ENCODE measurements around the gene MRPL16. TPM values are rescaled to one million over a fixed set of nuclear protein-coding genes. Genes with fewer than 3 reads are reported as not detected.

MRPL16 gene
- total and polyA plus RNA-seq, 2 of the 4 experiments (the other 2 are of a cell fraction) = 43.9 to 71.3 TPM

DNA sequence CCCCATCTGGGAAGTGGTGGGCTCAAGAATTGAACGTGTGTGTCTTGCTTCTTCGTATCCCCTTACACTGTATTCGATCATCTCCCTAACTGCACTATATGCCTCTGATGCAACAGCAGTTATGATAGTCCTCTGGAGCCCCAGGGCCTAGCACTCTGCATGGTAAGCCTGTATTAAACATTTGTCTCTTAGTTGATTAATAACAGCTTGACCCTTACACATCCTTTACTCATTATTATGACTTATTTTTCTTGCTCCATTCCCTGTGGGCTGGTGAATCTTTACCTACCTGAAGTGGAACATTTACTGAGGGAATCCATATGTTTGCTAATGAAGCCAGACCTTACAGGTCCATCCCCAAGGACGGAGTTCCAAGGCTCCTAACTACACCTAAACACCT, 49.8 kb downstream of the MRPL16 start:
- CTCF ChIA-PET = no interaction called here
- H3K23ac ChIP-seq (ENCODE audit: low read depth, low read length) = no peak overlapping the region
- in situ Hi-C loops (cut with MboI; ENCODE audit: low sequenced_read_pairs) = no loop called here
- H2BK15ac ChIP-seq (ENCODE audit: low read depth, low read length) = no peak overlapping the region
- H4K8ac ChIP-seq (ENCODE audit: low read depth in 2 of 2, low read length in 2 of 2) = no peak overlapping the region
- no peak overlapping the region for H3K18ac ChIP-seq (ENCODE audit: low read depth, low read length)
- no peak overlapping the region for H3K4me2 ChIP-seq (ENCODE audit: low read depth, low read length)
- dilution Hi-C loops (cut with HindIII; ENCODE audit: low sequenced_read_pairs, unreplicated experiment) = no loop called here
- no peak overlapping the region for H3K56ac ChIP-seq (ENCODE audit: extremely low read depth, insufficient read depth, low read length)
- no peak overlapping the region for H3K9ac ChIP-seq (ENCODE audit: low read depth, low read length)
- no peaks in the 10 kb centered on the region for H3K9me3 ChIP-seq (ENCODE audit: control insufficient read depth, insufficient read depth, low read length)
- no peak overlapping the region for H2AK5ac ChIP-seq (ENCODE audit: low read depth, low read length)
- peaks cover 0 to 29% of the 10 kb centered on the region in 2 experiments; a peak in 3 of 4 replicates for H3K79me1 ChIP-seq (ENCODE audit: low read depth in 1 of 2, low read length in 2 of 2)
- no peak overlapping the region for H3K27ac ChIP-seq (ENCODE audit: insufficient read depth, low read length)
- H3K4me3 ChIP-seq (ENCODE audit: insufficient read depth, low read depth, low read length) = no peak overlapping the region
- POLR2A ChIA-PET (ENCODE audit: unreplicated experiment) = no interaction called here
- no TSS peak for BruUV-seq (replicated peaks)
- H4K91ac ChIP-seq (ENCODE audit: insufficient read depth, low read depth, low read length) = no peak overlapping the region
- H4K5ac ChIP-seq (ENCODE audit: low read depth, low read length) = no peak overlapping the region
- peaks cover 9% of the 10 kb centered on the region; the same call in 1 of the 2 replicates for H4K20me1 ChIP-seq (ENCODE audit: insufficient read depth, low read length)
- H2BK120ac ChIP-seq (ENCODE audit: low read depth, low read length) = no peak overlapping the region
- H3K4me1 ChIP-seq (ENCODE audit: control insufficient read depth, insufficient read depth, low read length) = peaks cover 5% of the 10 kb centered on the region
- no peaks in the 10 kb centered on the region for H3K27me3 ChIP-seq (ENCODE audit: control insufficient read depth, insufficient read depth, low read length)
- no peak overlapping the region for H3K14ac ChIP-seq (replicated peaks; ENCODE audit: low read depth, low read length)
- no peak overlapping the region for H2BK5ac ChIP-seq (ENCODE audit: low read depth, low read length, poor library complexity, severe bottlenecking)
- no CpG with 5 or more reads among the region's 4 CpGs for WGBS, 2 experiments (ENCODE audit: extremely low coverage in 2 of 2, insufficient read length in 1 of 2)
- H3K4ac ChIP-seq (ENCODE audit: low read depth, low read length) = no peak overlapping the region
- DNase-seq = no peak
- no peak overlapping the region for H2BK20ac ChIP-seq (ENCODE audit: low read depth, low read length)
- ATAC-seq (ENCODE audit: low read depth) = no peak
- TF ChIP-seq, protein P1, sequence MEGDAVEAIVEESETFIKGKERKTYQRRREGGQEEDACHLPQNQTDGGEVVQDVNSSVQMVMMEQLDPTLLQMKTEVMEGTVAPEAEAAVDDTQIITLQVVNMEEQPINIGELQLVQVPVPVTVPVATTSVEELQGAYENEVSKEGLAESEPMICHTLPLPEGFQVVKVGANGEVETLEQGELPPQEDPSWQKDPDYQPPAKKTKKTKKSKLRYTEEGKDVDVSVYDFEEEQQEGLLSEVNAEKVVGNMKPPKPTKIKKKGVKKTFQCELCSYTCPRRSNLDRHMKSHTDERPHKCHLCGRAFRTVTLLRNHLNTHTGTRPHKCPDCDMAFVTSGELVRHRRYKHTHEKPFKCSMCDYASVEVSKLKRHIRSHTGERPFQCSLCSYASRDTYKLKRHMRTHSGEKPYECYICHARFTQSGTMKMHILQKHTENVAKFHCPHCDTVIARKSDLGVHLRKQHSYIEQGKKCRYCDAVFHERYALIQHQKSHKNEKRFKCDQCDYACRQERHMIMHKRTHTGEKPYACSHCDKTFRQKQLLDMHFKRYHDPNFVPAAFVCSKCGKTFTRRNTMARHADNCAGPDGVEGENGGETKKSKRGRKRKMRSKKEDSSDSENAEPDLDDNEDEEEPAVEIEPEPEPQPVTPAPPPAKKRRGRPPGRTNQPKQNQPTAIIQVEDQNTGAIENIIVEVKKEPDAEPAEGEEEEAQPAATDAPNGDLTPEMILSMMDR (conservative IDR thresholded peaks at IDR 0.05; ENCODE audit: low read depth, low read length) = no peak
- TF ChIP-seq MAZ (IDR thresholded peaks at IDR 0.05; ENCODE audit: borderline replicate concordance, low read depth, low read length) (no peak), BHLHE40 (IDR thresholded peaks at IDR 0.05; ENCODE audit: low read depth, low read length) (no peak), SMC3 (IDR thresholded peaks at IDR 0.05; ENCODE audit: low read depth, low read length) (no peak), MXI1 (IDR thresholded peaks at IDR 0.05; ENCODE audit: borderline replicate concordance, low read depth, low read length) (no peak), RFX5 (IDR thresholded peaks at IDR 0.05; ENCODE audit: low read depth, low read length) (no peak), FOS (IDR thresholded peaks at IDR 0.05; ENCODE audit: low read depth, low read length) (no peak), CHD1 (IDR thresholded peaks at IDR 0.05; ENCODE audit: low read depth, low read length) (no peak), CEBPB (IDR thresholded peaks at IDR 0.05; ENCODE audit: low read depth, low read length) (no peak), RCOR1 (IDR thresholded peaks at IDR 0.05; ENCODE audit: insufficient replicate concordance, low read length) (no peak), MAFK (IDR thresholded peaks at IDR 0.05; ENCODE audit: low read depth, low read length) (no peak), NFE2L2 (IDR thresholded peaks at IDR 0.05; ENCODE audit: low read depth, low read length) (no peak), POLR2A (IDR thresholded peaks at IDR 0.05; ENCODE audit: low read depth, low read length) (no peak)
- TF ChIP-seq, protein P2, sequence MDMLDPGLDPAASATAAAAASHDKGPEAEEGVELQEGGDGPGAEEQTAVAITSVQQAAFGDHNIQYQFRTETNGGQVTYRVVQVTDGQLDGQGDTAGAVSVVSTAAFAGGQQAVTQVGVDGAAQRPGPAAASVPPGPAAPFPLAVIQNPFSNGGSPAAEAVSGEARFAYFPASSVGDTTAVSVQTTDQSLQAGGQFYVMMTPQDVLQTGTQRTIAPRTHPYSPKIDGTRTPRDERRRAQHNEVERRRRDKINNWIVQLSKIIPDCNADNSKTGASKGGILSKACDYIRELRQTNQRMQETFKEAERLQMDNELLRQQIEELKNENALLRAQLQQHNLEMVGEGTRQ (IDR thresholded peaks at IDR 0.05; ENCODE audit: low read depth, low read length) = no peak
- intact Hi-C loops (cut with micrococcal nuclease) = no loop called here
- H3K36me3 ChIP-seq (ENCODE audit: control insufficient read depth, insufficient read depth, low read length) = no peaks in the 10 kb centered on the region
- H3K9me1 ChIP-seq (ENCODE audit: insufficient read depth, low read length) = peaks cover 5% of the 10 kb centered on the region; the same call in 1 of the 2 replicates
- H2AFZ ChIP-seq (replicated peaks; ENCODE audit: low read length, poor library complexity) = no peak overlapping the region
- H2AK9ac ChIP-seq (replicated peaks; ENCODE audit: low read depth, low read length, poor library complexity) = no peak overlapping the region

Data from IMR-90 (cell line).